GM18867 (cell line): ENCODE data around the gene IP6K3.
A peak's percentile ranks its signal among the peaks of the same experiment; 100 is the strongest.

ENCODE experiments used
- ATAC-seq: cut with Tn5 transposase; IDR thresholded peaks from one replicate; pipeline ENCODE4 v1.9.1; 2021; ENCODE audit warnings: mild to moderate bottlenecking, moderate library complexity; ENCODE audit not compliant: unreplicated experiment

IP6K3 gene

DNA sequence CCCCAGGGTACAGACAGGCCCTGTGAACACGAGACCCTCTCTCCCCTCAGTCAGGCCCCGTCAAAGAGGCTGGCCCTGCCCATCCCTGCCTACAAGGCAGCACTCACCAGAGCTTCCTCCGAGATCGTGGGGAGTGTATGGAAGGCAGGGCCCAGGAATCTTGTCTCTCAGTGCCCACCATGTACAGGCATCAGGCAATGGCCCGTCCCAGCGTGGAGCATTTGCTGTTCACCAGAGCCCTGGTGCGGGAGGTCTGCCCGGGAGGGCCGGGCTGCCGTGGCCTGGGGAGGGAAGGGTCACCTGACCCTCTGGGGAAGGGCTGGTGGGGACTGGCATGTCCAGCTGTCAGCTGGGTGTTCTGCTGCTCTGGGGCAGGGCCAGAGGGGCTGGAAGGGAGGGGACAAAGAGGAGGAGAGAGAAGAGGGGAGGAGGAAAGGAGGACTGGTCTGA is at the start of gene IP6K3:
Gene IP6K3, minus strand, starts transcription at position 255 of the 450 bp plus-strand sequence. CDS start 11,429 bp downstream, outside the sequence.
- ATAC-seq: no peak

- ATAC-seq: no peak
Measured at GRCh38 chr6:33794910-33795623, 48.4 kb upstream of the IP6K3 start.

GRCh38 chr6:33792981-33793380 is 46.3 kb upstream of the IP6K3 start:
- no peak for ATAC-seq

GRCh38 chr6:33791620-33792019 is 44.9 kb upstream of the IP6K3 start:
- ATAC-seq: no peak

GRCh38 chr6:33790910-33791309 is 44.2 kb upstream of the IP6K3 start:
- no peak for ATAC-seq

- ATAC-seq: no peak
Measured at GRCh38 chr6:33790379-33790778, 43.7 kb upstream of the IP6K3 start.

- ATAC-seq: no peak
Measured at GRCh38 chr6:33789550-33789895, 42.8 kb upstream of the IP6K3 start.

DNA sequence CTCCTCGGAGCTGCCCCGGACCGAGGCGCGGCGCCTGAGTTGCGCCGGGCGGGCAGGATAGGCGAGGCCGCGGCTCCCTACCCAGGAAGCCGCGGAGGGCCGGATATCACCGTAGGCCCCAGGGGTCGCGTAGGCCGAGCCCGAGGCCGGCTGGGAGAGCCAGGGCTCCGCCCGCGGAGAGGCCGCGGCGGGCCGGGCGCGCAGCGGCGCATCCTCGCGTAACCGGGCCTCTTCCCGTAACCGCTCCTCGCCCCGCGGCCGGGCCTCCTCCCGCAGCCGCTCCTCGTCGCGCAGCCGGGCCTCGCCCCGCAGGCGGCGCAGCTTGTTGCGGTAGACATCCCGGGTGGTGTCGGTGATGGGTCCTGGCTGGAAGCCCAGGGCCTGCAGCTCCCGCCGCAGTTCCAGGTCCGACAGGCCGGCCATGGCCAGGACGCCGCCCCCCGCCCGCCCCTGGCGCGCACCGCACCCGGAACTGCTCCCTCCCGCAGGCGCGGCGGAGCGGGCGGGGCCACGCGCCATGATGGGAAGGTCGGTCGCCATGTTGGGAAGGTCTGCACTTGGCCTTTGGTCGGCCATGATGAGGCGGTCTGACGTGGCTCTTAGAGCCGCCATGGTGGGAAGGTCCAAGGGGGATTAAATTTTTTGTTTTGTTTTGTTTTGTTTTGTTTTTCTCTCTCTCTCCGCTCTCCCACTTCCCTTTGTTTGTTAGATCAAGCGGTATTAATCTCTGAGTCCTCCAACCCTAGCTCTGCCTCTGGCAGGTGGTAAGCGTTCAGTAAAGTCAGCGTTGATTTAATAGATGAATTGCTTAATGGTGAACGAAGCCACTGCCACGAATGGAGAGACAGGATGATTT is 42.2 kb upstream of the IP6K3 start, which contains the start of gene LEMD2:
Gene LEMD2, minus strand, starts transcription at position 437 of the 856 bp plus-strand sequence. Its CDS starts 14 bp downstream, at position 423.
- peak; percentile 87 for ATAC-seq

DNA sequence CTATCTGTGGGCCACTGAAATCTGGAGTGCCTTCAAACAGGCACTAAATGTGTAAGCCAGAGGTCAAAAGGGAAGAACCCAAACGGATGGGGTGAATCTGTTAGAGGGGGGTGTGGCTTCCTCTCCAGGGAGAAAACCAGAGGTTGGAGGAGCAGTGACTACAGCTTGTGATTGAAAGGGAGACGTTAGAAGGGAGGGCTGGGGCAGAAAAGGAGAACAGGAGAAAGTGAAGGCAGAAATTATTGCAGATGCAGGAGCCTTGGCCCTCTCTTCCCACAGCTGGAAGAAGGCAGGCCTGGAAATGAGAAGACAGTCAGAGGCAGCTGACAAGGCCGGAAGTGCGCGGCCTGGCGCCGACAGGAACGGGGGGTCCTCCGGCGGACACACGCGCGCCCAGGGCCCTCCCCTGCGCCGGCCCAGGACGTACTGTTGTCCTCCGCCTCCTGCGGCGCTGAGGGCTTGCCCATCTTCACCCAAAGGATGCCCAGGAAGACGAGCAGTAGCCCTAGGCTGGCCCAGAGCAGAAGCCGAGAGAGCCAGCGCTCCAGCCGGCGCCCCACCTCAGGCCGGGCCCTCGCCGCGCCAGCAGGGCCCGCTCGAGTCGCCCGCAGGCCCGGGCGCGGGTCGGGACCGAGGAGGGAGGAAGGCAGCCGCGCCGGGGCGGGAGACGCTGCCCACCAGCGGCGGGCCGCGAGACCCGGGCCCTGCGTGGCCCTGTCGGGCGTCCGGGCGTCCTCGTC is 41.4 kb upstream of the IP6K3 start:
- ATAC-seq: peak; percentile 49

GRCh38 chr6:33787346-33787953 is 40.7 kb upstream of the IP6K3 start:
- ATAC-seq: no peak

- no peak for ATAC-seq
Measured at GRCh38 chr6:33786736-33787135, 40.0 kb upstream of the IP6K3 start.

DNA sequence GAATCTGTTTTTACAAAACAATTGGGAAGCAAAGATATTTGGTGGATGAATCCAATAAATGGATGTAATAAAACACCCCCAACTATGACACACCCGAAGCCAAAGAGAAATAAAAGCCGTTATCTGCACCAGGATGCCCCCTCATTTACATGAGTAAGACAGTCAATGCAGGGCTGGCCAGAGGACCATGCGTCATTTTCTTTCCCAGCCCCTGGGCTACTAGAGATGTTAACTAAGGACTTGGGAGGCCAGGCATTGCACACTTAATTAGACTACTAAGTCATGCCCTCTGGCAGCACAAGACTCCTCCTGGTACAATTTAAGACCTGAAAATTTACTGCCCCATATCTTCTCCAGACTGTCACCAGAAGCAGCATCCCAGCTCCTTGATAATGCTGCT is 39.1 kb upstream of the IP6K3 start:
- no peak for ATAC-seq

DNA sequence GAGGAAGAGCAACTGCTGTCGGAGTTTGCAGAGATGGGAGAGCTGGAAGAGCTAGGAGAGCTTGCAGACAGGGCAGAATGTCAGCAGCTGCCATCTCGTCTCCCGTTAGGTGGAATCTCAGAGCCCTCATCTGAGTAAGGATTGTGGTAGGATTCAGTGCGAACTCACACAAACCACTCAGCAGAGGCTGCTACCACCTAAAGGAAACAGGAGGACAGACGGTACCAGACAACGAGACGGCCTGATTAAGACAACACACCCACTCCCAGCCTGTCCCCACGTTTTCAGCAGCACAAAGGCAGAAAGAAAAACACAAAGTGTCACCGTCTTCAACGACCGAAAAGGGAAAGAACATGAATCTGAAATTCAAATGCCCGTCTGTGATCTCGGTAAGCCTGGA is 38.1 kb upstream of the IP6K3 start:
- ATAC-seq: no peak

GRCh38 chr6:33783781-33784520 is 37.2 kb upstream of the IP6K3 start:
- no peak for ATAC-seq

- ATAC-seq: no peak
Measured at GRCh38 chr6:33782561-33782960, 35.9 kb upstream of the IP6K3 start.

DNA sequence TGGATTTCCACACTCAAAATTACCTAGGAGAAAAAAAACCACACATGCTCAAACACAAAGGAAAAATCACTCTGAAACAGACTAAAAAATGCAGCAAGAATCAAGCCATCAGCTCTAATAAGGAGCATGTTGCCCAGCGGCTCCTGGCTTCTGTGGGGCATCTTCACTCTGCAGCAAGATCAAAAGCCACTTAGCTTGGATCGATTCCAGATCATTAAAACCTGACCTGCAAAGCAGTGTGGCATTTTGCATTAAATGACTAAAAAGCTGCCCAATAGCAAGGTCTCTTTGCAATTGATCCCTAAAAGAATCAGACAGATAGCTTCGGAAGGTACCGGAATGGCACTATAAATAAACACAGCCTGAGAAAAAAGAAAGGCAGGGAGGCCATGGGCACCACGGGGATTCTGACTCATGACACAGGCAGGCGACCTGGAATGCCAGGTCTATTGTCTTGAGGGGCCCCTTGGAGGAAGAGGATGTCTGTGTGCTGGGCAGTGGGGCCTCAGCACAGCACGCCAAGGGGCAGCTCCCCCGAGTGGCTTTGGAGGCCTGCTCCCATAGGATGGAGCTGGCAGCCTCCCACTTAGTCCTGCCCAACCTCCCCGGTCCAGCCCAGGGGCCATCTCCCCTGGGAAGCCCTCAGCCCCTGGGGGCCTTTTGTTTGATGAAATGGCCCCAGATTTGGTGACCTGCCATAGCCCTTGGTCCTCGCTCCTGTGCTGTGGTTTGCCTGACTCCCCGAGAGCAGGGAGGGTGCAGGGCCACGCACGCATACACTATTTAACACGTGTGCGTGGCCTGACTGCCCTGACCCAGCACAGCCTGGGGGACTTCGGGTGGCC is 34.6 kb upstream of the IP6K3 start:
- ATAC-seq: no peak

DNA sequence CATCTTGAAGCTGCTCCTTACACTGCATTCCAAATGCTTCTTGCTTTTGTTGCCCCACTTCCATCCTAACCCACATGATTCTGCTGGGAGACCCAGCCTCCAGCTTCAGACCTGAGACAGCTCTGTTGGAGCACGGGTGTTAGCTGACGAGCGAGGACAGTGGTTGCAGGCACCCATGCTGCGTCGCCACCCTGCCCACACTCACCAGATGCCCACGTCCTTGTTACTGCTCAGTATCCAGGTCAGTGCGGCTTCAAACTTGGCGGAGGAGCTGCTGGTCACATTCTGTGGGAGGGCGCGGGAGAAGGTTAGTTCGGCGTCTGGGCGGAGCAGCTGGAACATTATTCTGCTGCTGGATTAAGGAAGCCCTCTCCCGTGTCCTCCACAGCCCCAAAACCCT is 33.2 kb upstream of the IP6K3 start:
- no peak for ATAC-seq

DNA sequence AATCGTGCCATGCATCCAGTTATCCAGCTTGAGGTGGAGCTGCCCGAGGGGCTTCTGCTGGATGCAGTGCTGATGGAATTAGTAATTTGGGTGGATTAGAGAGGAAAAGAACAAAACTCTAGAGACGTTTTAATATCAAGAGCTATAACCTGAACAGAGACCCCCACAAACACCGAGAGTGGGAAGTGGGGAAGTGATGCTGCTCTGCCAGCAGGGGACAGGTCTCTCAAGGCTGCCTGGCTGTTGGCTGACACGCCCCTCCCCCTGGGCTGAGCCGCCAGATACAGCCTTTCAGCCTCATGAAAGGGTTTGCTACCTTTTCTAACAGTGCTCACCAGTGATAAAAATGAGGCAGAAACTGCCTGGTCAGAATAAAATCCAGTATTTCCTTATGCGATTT is 32.6 kb upstream of the IP6K3 start:
- no peak for ATAC-seq

DNA sequence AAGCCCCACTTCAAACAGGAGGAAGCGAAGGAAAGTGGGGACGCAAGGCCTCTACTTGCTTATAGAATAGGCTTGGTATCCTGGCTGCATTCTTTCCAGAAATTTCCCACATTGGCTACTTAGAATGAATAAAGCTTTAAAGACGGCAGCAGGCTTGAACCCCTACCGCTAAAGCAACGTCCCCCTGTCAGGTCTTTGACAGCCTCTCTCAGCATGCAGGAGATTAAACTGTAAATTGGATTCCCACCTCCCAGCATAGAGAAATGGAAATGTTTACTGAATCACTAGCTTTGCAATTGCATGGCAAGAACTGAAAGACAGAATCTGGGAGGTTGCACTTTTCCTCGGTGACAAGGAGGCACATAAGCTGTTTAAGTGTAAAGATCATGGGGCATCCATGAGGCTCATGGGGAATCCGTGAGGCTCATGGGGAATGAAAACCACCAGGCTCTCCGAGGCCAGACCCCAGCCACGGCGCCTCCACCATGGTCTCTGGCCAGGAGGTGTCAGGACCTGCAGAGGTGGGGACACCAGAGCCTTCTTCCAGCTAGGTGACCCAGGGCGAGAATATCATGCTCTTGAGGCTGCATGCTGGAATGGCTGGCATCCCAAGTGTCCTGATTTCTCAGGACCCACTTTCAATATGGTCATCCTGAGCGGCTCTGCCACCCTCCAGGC is 31.9 kb upstream of the IP6K3 start:
- no peak for ATAC-seq
